ENCODE measurements around the gene ELMO1.
"Not testable (repeated sequence)": the region's sequence is repeated elsewhere in the genome, so short reads cannot be mapped to it uniquely, and the experiment has no call there.

Gene ELMO1

GRCh38 chr7:36994456-36995112 is 454.1 kb downstream of the ELMO1 start:
- DNase-seq = no peak

DNA sequence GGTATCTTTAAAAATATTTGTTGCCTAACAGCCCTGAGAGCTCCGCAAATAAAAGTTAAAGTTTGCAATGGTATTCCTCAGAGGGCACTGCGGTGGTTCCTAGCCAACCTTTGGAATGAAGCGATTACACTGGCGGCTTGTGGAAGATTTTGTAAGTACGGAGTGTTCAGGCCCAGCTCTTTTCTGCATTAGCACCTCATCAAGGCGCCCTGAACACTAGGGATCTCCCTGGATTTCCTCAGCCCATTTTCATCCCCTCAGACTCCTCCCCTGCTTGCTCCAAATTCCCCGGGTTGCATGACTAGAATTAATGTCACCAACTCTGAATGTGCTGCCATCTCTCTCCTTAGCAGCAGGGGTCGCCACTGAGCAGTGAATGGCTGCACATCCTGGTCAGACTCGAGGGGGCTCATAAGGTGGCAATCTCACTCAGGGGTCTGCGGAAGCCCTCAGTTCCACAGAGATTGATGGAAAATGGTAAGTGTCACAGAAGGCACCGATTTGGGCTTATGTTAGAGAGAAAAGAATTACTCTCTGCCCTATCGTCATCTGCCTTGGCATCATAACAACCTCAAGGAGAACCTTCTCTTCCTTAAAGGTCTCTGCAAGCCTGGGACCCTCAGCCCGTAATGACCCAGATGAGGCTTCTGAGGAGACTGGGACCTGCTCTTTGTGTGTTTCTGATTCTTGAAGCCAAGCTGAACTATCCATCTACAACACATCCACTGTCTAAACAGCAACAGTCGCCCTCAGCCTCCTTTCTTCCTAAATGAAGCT is 461.5 kb downstream of the ELMO1 start:
- DNase-seq = peak; percentile 43

- DNase-seq = peak; percentile 65
These were observed 462.1 kb downstream of the ELMO1 start for GRCh38 chr7:36986511-36986933.

- DNase-seq = peak; percentile 64
These were observed 462.7 kb downstream of the ELMO1 start for GRCh38 chr7:36985866-36986400.

GRCh38 chr7:36985316-36985715 is 463.3 kb downstream of the ELMO1 start:
- DNase-seq = peak; percentile 81

GRCh38 chr7:36984710-36985312 is 463.9 kb downstream of the ELMO1 start:
- DNase-seq = peak; percentile 72

DNA sequence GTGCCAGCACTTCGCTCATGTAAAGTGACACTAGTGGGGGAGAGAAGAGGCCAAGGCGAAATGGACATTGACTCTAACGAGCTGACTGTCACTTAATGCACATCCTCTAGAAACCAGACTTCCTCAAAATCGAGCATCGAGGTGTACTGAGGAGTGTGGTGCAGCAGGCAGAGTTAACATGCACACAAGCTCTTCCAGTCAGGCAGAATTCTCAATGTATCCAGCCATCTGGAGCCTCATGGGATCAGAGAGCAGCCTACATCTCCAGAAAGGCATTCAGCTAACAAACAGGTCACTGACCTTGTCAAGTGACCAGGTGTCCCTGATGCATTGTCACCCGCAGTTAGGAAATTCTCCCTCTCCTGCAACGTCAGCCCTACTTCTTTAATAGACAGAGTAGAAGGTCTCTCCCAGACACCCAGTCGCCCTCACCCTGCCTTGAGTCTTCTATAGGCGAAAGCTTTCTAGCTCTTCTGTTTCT is 464.6 kb downstream of the ELMO1 start:
- DNase-seq = no peak

- no peak for DNase-seq
These were observed 465.9 kb downstream of the ELMO1 start for GRCh38 chr7:36982766-36983165.

- no peak for DNase-seq
These were observed 468.8 kb downstream of the ELMO1 start for GRCh38 chr7:36979810-36980248.

DNA sequence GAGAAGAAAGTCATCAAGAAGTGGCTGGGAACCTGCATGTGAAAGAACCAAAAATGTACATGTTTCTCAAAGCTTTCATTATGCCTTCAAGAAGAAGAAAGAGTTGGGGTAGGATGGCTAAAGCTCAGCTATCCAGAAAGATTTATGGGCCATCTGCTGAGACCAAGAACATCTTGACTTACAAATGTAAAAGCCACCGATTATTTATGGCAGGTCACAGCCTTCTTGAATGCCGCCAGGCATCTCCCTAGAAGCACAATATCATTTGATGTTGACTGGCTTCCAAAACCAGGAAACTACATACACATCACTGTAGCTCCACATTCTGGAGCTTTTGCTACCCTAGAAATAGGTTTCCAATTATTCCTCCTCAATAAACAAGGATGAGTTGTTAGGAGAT is 470.2 kb downstream of the ELMO1 start:
- no peak for DNase-seq

DNA sequence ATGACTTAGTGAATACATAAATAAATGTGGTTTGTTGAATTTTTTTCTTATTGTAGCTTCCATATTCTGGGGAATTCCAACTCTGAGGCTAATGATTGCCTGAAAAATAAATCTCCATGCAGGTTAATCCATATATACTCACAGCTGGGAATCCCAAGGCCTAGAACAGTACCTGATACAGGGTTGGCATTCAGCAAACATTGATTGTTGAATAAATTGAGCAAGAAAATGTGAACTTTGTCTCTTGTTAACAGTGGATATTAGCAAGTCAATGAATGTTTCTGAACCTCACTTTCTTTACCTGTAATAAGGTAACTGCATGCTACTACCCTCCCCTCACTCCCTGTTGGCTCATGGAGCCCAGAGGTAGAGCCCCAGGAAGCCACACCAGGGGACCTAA is 470.8 kb downstream of the ELMO1 start:
- no peak for DNase-seq

- DNase-seq = not testable (repeated sequence)
These were observed 475.1 kb downstream of the ELMO1 start for GRCh38 chr7:36973534-36973933.

DNA sequence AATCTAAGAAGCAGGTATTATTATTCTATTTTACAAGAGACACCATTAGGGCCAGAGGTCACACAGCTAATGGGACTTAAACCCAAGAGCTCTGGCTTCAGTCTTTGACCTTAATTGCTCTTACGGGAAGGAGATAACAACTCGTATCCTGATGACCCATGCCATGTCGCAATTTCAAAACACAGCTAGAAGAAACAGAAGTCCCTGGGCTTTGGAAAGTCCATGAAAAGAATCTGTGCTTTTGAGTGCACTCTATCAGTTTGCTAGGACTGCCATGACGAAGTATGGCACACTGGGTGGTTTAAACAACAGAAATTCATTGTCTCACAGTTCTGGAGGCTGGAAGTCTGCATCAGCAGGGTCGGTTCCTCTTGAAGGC is 476.5 kb downstream of the ELMO1 start:
- DNase-seq = no peak

GRCh38 chr7:36971515-36972139 is 477.0 kb downstream of the ELMO1 start:
- DNase-seq = no peak

GRCh38 chr7:36970551-36971514 is 477.8 kb downstream of the ELMO1 start:
- DNase-seq = no peak

DNA sequence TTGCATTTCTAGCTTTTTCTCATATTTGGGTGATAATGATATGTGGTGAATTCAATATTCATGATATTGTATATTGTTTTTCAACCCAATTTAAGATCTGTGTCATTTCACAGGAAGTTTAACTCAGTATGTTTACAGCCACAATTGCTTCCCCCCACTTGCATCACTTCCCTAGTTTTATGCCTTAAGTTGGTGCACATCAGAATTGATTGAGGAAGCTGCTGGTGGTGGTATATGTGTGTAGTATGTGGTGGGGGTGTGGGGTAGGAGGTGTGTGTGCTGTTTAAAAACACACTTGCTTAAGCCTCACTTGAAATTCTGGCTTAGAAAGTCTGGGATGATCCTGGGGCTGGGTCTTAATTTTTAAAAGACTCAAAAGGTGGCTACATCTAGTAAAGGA is 479.3 kb downstream of the ELMO1 start:
- DNase-seq = no peak

DNA sequence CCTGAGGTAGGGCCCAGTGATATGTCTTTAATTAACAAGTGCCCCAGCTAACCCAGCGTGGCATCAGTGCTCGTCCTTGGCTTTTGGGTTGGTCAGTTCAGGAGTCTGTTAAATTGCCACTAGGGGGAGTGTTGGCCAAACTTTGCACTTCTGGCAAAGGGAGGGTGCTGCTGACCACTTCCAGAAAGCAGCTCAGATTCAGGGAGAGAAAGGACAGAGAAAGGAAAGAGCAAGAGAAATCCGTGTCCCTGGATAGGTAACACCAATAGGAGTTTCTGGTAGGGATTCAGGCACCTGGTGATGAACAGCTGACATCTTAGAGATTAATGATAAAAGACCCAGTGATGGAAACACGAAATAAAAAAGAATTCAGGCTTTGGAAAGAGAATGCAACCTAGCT is 481.3 kb downstream of the ELMO1 start:
- no peak for DNase-seq

DNA sequence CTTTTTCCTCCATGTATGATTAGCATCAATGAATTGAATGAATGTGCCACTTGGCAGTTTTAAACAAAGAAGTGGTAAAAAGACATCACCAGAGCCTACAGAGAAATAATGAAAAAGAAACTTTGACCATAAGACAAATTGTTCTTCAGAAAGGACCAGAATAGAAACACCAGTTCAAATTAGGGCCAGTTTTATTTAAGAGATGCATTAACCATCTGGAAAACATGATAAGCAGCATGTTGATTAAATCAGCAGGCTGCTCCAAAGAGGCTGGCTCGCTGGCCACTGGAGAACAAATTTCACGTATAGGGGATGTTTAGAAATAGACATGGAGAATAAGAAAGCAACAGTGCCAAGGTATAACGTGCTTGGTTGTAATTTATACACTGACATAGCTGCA is 482.0 kb downstream of the ELMO1 start:
- no peak for DNase-seq

DNA sequence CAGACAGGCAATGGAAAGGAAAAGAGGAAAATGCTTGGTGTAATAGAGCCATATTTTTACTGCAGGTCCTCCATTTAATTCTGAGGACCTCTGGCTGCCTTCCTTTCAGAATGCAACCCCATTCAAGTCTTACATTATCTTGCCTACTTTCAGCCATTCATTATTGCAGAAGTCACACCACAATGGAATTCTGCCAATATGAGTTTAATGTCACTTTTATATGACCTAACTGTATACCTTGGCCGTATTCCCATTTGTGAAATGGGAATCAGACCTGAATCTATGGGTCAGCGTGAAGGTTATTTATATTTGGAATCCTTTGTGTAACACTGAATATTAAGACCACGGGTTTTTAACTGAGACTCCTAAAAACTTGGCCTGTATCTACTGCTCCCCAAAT is 482.6 kb downstream of the ELMO1 start:
- DNase-seq = no peak

- no peak for DNase-seq
These were observed 483.0 kb downstream of the ELMO1 start for GRCh38 chr7:36965625-36966024.

- no peak for DNase-seq
These were observed 484.4 kb downstream of the ELMO1 start for GRCh38 chr7:36964297-36964696.

DNA sequence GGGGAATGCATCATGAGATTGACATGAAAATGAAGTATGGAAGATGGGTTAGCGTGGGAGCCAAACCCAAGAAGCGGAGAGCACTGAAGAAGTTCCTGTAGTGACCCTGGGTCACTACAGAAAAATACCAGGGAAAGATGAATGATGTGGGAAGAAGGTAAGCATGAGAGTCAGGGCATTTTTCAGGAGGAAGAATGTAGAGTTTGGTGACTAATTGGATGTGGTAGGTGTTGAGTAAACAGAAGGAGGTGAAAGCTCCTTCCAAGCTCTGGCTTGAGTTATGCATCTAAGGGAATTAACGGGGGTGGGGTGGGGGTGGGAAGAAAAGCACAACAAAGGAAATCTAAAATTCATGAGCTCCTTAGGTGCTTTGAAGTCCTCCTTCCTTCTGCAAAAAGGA is 486.3 kb downstream of the ELMO1 start:
- no peak for DNase-seq
